Measurements from ENCODE around the gene JMJD8. TPM values are rescaled to one million over a fixed set of nuclear protein-coding genes. Genes with fewer than 3 reads are reported as not detected.

Gene JMJD8
- polyA plus RNA-seq, 3 donors = 28.7 to 45.3 (median 33.5) TPM

GRCh38 chr16:677316-678190 lies 6.6 kb downstream of the JMJD8 start:
- TF ChIP-seq CTCF (IDR thresholded peaks at IDR 0.05) = no peak
- no peak overlapping the region for H2AFZ ChIP-seq (ENCODE audit: insufficient read depth, low read depth, low read length, poor library complexity, severe bottlenecking)
- H3K79me2 ChIP-seq (ENCODE audit: insufficient read depth, low read length) = peaks cover 22% of the 10 kb centered on the region
- no peak overlapping the region for H3K27ac ChIP-seq (ENCODE audit: low read depth in 1 of 2, low read length in 2 of 2)
- peaks cover 27 to 43% of the 10 kb centered on the region in 2 donors for H3K4me1 ChIP-seq (ENCODE audit: control insufficient read depth in 1 of 2, insufficient read depth in 2 of 2, low read length in 2 of 2)
- H3K27me3 ChIP-seq (ENCODE audit: control insufficient read depth in 2 of 2, insufficient read depth in 2 of 2, low read length in 2 of 2) = peaks cover 3 to 30% of the 10 kb centered on the region in 2 donors
- H3K4me1 Mint-ChIP-seq = peaks cover 24% of the 10 kb centered on the region
- no peak overlapping the region for H3K4me3 ChIP-seq (replicated peaks in 1 of 3; ENCODE audit: low read depth in 2 of 3, low read length in 3 of 3)
- no peak overlapping the region for H3K9ac ChIP-seq (ENCODE audit: insufficient read depth, low read length, poor library complexity, severe bottlenecking)
- H3K27ac Mint-ChIP-seq = no peak overlapping the region
- WGBS (ENCODE audit: insufficient coverage) = 78% methylated on average over 36 of the region's 57 CpGs
- peak overlapping the region in 1 of 2 donors; percentile 30 for H3K4me3 Mint-ChIP-seq
- H3K27me3 Mint-ChIP-seq (ENCODE audit: low read depth in 3 of 3) = peaks cover 21 to 38% (median 23%) of the 10 kb centered on the region in 3 donors
- H4K20me1 ChIP-seq (ENCODE audit: insufficient read depth, low read length) = peaks cover 47% of the 10 kb centered on the region
- no peak overlapping the region for H3K4me2 ChIP-seq (replicated peaks; ENCODE audit: extremely low read depth, low read length, poor library complexity, severe bottlenecking)
- H3K9me3 Mint-ChIP-seq = peaks cover 0 to 5% (median 0%) of the 10 kb centered on the region in 7 donors
- no peaks in the 10 kb centered on the region for H3K9me3 ChIP-seq (replicated peaks in 1 of 2; ENCODE audit: control insufficient read depth in 1 of 2, insufficient read depth in 1 of 2, low read length in 2 of 2)
- intact Hi-C loops (cut with micrococcal nuclease) = loop anchor here in 1 of 2 donors (2.0 kb wide), 1 partner anchor 15 kb away; no protein-coding TSS in a partner anchor
- no peak for DNase-seq
- peaks cover 21 to 32% of the 10 kb centered on the region in 2 donors for H3K36me3 Mint-ChIP-seq
- peaks cover 23 to 30% of the 10 kb centered on the region in 2 donors for H3K36me3 ChIP-seq (replicated peaks in 1 of 2; ENCODE audit: control insufficient read depth in 1 of 2, insufficient read depth in 2 of 2, low read length in 2 of 2)

GRCh38 chr16:676913-677312 lies 7.2 kb downstream of the JMJD8 start:
- H3K27me3 Mint-ChIP-seq (ENCODE audit: low read depth in 3 of 3) = peaks cover 21 to 38% (median 23%) of the 10 kb centered on the region in 3 donors
- peaks cover 0 to 5% (median 0%) of the 10 kb centered on the region in 7 donors for H3K9me3 Mint-ChIP-seq
- Histone ChIP-seq H3K4me1 (ENCODE audit: control insufficient read depth in 1 of 2, insufficient read depth in 2 of 2, low read length in 2 of 2) (peaks cover 26 to 38% of the 10 kb centered on the region in 2 donors), H3K4me2 (replicated peaks; ENCODE audit: extremely low read depth, low read length, poor library complexity, severe bottlenecking) (no peak overlapping the region), H3K9me3 (replicated peaks in 1 of 2; ENCODE audit: control insufficient read depth in 1 of 2, insufficient read depth in 1 of 2, low read length in 2 of 2) (no peaks in the 10 kb centered on the region), H3K27me3 (ENCODE audit: control insufficient read depth in 2 of 2, insufficient read depth in 2 of 2, low read length in 2 of 2) (peaks cover 3 to 30% of the 10 kb centered on the region in 2 donors), H3K36me3 (replicated peaks in 1 of 2; ENCODE audit: control insufficient read depth in 1 of 2, insufficient read depth in 2 of 2, low read length in 2 of 2) (peaks cover 23 to 30% of the 10 kb centered on the region in 2 donors), H3K79me2 (ENCODE audit: insufficient read depth, low read length) (peaks cover 16% of the 10 kb centered on the region), H4K20me1 (ENCODE audit: insufficient read depth, low read length) (peaks cover 45% of the 10 kb centered on the region), H3K27ac (ENCODE audit: low read depth in 1 of 2, low read length in 2 of 2) (no peak overlapping the region), H2AFZ (ENCODE audit: insufficient read depth, low read depth, low read length, poor library complexity, severe bottlenecking) (no peak overlapping the region), H3K9ac (ENCODE audit: insufficient read depth, low read length, poor library complexity, severe bottlenecking) (no peak overlapping the region), H3K4me3 (replicated peaks in 1 of 3; ENCODE audit: low read depth in 2 of 3, low read length in 3 of 3) (no peak overlapping the region)
- peaks cover 19 to 31% of the 10 kb centered on the region in 2 donors for H3K36me3 Mint-ChIP-seq
- peaks cover 23% of the 10 kb centered on the region for H3K4me1 Mint-ChIP-seq
- WGBS (ENCODE audit: insufficient coverage) = 76% methylated on average over 23 of the region's 23 CpGs
- H3K4me3 Mint-ChIP-seq = peak overlapping the region in 1 of 2 donors; percentile 78
- no peak for TF ChIP-seq CTCF (IDR thresholded peaks at IDR 0.05)
- no peak overlapping the region for H3K27ac Mint-ChIP-seq
- DNase-seq = no peak
- intact Hi-C loops (cut with micrococcal nuclease) = no loop called here
